HL-60 (cell line): ENCODE results near the gene YARS1.

Experiments
- CTCF ChIP-seq: IDR thresholded peaks from one replicate; pipeline ENCODE4 v1.5.1; 2011; ENCODE audit warnings: low read length, control low read depth, inconsistent platforms; ENCODE audit not compliant: insufficient read depth
- POLR2AphosphoS5 ChIP-seq: IDR thresholded peaks from 2 replicates; pipeline ENCODE4 v1.6.1; 2012; ENCODE audit warnings: low read depth

DNA sequence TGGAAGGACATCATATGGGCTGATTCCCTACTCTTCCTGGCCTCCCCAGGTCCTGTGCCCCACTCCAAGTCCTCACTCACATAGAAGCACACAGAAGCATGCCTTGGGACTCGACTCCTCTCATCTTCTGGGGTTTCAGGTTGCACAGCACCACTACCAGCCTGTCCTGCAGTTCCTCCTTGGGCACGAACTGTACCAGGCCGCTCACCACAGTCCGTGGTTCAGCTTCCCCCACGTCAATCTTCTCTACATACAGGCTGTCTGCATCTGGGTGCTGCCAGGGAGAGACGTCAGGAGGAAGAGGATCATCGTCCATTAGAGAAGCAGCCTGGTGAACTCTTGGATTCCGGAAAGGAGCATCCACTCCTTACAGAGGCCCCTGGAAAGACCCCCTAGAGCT lies 37.2 kb downstream of the YARS1 start:
- no peak for TF ChIP-seq CTCF
- TF ChIP-seq POLR2AphosphoS5 = peak; percentile 57; the same call in 1 of the 2 replicates
